GM13976 (cell line): ENCODE measurements around the gene BBIP1.
"Not testable (repeated sequence)": the region's sequence is repeated elsewhere in the genome, so short reads cannot be mapped to it uniquely, and the experiment has no call there.

Source experiments
- DNase-seq: peaks from one replicate; pipeline ENCODE4 v3.0.0; 2012; ENCODE audit warnings: low spot score
- in situ Hi-C: fragments of 300-500 bp; cut with MboI; formaldehyde crosslinking; loops from one replicate; pipeline ENCODE4 v1.12.0; 2022; ENCODE audit warnings: low sequenced_read_pairs, mixed read lengths, inconsistent platforms; ENCODE audit not compliant: unreplicated experiment
- TF ChIP-seq, protein P1 (sequence below): IDR thresholded peaks from 2 replicates; pipeline ENCODE4 v1.5.1; 2012; ENCODE audit warnings: borderline replicate concordance, mild to moderate bottlenecking; ENCODE audit not compliant: insufficient read depth; ENCODE audit errors: extremely low read depth, missing control alignments, control extremely low read depth

Gene BBIP1

DNA sequence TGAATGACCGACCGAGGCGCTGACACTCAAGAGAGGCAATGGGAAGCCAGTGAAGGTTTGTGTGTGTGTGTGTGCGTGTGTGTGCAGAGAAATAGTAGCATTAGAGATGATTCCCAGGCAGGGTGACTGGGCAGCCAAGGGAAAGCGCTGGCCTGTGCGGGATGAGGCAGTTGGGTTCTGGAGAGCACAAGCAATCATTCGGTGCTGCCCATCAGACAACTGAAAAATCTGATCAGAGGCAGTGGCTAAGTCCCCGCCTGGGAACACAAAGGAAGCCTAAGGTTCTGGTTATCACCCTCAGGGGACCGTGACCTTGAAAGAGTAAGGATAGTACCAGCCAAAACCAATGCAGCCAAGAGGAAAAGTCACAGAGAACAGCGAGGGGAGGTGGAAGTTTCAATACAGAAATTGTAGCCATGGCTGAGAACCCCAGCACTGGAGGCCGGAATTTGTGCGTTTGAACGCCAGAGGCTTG, 48.1 kb downstream of the BBIP1 start:
- TF ChIP-seq, protein P1, sequence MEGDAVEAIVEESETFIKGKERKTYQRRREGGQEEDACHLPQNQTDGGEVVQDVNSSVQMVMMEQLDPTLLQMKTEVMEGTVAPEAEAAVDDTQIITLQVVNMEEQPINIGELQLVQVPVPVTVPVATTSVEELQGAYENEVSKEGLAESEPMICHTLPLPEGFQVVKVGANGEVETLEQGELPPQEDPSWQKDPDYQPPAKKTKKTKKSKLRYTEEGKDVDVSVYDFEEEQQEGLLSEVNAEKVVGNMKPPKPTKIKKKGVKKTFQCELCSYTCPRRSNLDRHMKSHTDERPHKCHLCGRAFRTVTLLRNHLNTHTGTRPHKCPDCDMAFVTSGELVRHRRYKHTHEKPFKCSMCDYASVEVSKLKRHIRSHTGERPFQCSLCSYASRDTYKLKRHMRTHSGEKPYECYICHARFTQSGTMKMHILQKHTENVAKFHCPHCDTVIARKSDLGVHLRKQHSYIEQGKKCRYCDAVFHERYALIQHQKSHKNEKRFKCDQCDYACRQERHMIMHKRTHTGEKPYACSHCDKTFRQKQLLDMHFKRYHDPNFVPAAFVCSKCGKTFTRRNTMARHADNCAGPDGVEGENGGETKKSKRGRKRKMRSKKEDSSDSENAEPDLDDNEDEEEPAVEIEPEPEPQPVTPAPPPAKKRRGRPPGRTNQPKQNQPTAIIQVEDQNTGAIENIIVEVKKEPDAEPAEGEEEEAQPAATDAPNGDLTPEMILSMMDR = no peak
- no peak for DNase-seq
- in situ Hi-C loops = no loop called here

DNA sequence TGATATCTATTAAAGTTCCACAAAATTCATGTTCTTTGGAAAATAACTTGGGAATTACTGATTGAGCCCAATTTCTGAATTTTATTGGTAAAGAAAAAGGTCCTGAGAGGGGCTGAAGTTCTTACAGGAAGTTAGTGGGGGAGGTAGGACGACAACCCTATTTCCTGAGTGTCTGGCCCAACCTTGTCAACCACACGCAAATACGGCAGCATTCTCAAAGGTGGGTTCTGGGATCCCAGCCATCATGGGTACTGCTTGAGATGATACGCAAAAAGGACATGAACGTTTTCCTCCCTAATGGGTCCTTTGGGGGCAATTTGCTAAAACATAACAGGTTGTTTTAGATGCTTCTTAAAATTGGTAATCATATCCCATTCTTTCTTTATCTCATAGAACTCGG, 50.0 kb downstream of the BBIP1 start:
- TF ChIP-seq, protein P1 = no peak
- in situ Hi-C loops = no loop called here
- no peak for DNase-seq

DNA sequence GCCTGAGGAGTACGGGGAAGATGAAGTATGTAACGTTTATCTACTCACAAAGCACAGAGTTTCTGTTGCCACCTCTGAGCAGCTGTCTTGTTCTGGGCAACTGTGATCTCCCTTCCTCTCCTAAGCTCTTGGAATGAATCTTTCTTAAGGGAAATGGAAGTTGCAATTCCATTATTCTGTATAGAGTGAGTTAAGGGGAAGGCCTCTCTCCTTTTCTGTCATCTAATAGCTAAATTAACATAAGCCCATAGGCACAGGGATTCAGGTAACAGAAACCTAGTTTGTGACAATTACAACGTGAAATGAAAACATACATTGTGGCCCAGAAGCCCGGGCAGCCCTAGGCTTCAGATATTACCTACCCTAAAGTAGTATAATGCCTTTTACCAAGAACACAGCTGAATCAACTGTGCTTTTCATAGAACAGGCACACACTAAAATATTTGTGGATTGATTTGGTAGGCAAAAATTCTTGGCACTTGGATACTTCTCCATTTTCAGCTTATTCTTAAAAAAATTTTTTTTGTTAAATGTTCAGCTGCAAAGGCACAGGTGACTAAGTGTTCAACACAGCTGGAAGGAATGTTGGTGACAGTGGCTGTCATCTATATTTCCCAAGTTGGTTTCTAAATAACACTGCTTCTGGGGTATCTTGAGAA, 51.0 kb downstream of the BBIP1 start:
- in situ Hi-C loops = no loop called here
- no peak for DNase-seq
- TF ChIP-seq, protein P1 = no peak

DNA sequence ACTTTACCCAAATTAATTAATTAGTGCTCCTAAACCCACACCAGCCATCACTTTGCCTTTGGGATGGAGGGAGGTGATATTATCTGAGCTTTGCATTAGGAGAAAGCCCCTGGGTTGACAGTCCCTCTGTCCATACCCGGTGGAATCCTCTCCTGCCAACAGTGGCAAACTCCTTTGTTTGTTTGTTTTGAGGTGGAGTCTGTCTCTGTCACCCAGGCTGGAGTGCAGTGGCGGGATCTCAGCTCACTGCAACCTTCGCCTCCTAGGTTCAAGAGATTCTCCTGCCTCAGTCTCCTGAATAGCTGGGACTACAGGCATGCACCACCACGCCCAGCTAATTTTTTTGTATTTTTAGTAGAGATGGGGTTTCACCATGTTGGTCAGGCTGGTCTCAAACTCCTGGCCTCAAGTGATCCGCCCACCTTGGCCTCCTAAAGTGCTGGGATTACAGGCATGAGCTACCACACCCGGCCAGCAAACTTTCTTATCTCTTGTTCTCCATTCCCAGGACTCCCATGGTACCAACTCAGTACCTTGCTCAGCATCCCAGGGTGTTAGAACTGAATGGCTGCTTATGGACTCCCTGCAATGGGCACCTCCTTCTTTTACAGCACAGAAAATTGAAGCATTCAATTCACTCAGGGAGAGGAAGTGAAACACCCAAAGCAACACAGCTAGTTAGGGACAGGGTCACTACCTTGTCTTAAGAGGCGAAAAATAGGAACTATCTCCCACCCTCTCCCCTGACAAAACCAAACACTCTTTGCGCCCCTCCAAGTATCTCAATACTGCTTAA, 51.8 kb downstream of the BBIP1 start:
- in situ Hi-C loops, DNase-seq: not testable (repeated sequence)

DNA sequence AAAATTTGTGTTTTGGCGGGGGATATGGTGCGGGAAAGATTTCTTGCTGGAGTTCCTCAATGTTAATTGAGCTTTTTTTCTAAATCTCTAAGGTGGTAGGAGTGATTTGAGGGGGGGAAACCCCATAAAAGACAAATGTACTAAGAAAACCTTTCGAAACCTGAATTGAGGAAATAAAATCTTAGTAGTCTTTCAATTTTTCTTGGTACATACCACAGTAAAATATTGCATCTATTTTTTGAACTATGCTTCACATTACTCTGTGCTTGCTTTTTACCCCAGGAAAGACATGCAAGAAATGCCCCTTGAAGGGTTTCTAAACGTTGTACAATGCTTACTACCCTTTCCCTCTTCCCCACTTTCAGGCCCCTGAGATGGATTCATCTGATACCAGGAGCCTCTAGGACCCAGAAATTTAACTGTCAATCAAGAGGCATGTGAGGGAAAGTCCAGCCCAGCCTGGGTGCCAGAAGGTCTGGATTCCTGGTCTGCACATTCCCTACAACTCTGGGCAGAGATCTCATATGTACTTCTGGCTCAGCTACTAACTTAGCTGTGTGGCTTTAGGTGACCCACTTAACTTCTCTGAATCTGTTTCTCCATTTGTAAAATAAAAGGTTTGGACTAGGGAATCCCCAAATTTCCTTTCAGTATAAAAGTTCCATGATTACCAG, 53.0 kb downstream of the BBIP1 start:
- DNase-seq = no peak
- in situ Hi-C loops = no loop called here
- TF ChIP-seq, protein P1 = no peak

DNA sequence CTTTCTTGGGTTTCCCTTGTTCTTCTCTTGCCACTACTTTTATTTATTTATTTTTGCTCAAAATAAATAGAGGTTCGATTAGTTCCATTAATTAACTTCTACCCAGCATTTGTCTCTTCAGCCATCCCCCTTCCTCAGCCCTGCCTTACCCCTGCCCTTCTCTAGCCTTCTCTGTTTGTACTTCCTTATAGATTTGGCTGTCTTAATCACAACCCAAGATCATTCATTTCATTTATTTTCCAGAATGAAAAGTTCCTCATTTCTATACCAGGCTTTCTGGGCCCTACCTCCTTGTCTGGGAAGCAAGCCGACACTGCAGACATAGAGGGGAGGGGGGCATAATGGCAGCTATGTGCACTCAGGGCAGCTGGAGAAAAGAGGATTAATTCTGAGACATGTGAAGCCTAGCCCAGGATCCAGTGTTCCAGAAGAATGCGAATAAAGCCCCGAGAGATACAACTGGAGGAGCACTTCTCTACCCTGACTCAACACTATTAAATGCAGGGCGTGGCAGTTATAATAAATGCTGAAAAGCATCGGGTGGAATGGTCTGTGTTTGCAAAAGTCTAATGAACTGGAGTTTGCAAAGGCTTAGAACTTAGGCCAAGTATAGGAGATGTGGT, 53.7 kb downstream of the BBIP1 start:
- in situ Hi-C loops = no loop called here
- TF ChIP-seq, protein P1 = no peak
- no peak for DNase-seq

DNA sequence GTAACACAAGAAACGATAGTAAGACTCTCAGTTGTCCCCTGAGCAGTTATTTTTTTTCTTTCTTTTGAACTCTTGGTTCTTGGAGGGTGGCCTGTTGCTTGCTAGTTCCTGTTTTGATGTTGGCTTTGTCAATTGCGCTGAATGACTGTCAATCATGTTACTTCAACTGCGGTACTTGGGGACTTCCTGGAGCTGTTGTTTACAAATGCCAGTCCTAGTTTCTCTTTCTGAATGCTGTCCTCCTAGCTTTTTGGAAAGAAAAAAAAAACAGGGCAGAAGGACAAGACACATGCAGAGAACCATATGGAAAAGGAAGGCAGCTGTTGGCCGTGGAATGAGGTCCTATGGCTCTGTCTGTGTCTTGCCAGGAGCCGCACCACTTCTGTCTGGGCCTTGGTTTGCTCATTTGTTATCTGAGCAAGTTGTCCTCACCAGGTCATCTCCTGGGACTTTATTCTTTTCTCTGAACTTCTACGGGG, 54.3 kb downstream of the BBIP1 start:
- peak; percentile 43 for DNase-seq
- in situ Hi-C loops = no loop called here
- TF ChIP-seq, protein P1 = no peak
